Nephron (organoid): ENCODE measurements around the gene TPM1.

Experiments used
- H3K27ac Mint-ChIP-seq, 3 experiments: 2 replicates each; pipeline ENCODE4 v1.8.0; 2020; ENCODE audit warnings: mixed read lengths in 3 of 3, mild to moderate bottlenecking in 2 of 3, moderate library complexity in 1 of 3
- H3K27me3 Mint-ChIP-seq: 2 replicates; pipeline ENCODE4 v1.8.0; 2021; ENCODE audit warnings: low read depth, mild to moderate bottlenecking, moderate library complexity, mixed read lengths
- H3K36me3 Mint-ChIP-seq: 2 replicates; pipeline ENCODE4 v1.8.0; 2020; ENCODE audit warnings: low read depth, mixed read lengths
- H3K4me1 Mint-ChIP-seq: 2 replicates; pipeline ENCODE4 v1.8.0; 2020; ENCODE audit warnings: mixed read lengths
- H3K4me3 Mint-ChIP-seq, 3 experiments: 2 replicates each; pipeline ENCODE4 v1.8.0; 2020; ENCODE audit warnings: mild to moderate bottlenecking in 3 of 3, mixed read lengths in 3 of 3, moderate library complexity in 2 of 3
- H3K9me3 Mint-ChIP-seq: 2 replicates; pipeline ENCODE4 v1.8.0; 2020; ENCODE audit warnings: mixed read lengths
- TF ChIP-seq, protein P1 (sequence below), 3 experiments: fragments of 200-600 bp; sonication (generic); IDR thresholded peaks; one replicate each; pipeline ENCODE4 v1.5.0; 2021; ENCODE audit warnings: antibody characterized with exemption in 3 of 3; ENCODE audit not compliant: unreplicated experiment in 3 of 3

The TPM1 gene

DNA sequence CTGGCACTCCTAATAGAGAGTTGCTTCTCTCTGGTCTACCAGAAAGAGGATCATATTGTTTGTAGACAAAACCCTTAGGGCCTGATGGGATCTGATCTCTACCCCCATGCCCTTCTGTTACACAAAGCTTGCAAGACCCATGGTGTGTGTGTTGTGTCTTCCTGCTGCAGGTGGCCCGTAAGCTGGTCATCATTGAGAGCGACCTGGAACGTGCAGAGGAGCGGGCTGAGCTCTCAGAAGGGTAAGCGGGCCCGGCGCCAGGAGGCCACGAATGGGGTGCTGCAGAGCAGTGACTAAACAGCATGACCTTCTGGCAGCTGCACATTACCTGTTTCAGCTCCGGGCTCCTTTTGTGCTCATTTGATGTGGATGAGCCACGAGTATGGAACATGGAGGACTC lies 18.2 kb downstream of the TPM1 start:
- H3K4me3 Mint-ChIP-seq = no peak overlapping the region
- H3K4me1 Mint-ChIP-seq = peaks cover 61% of the 10 kb centered on the region
- H3K9me3 Mint-ChIP-seq = no peaks in the 10 kb centered on the region
- no peaks in the 10 kb centered on the region for H3K27me3 Mint-ChIP-seq
- H3K27ac Mint-ChIP-seq = peak overlapping the region; percentile 19 to 61 (median 53)
- H3K36me3 Mint-ChIP-seq = peaks cover 91% of the 10 kb centered on the region
- TF ChIP-seq, protein P1, sequence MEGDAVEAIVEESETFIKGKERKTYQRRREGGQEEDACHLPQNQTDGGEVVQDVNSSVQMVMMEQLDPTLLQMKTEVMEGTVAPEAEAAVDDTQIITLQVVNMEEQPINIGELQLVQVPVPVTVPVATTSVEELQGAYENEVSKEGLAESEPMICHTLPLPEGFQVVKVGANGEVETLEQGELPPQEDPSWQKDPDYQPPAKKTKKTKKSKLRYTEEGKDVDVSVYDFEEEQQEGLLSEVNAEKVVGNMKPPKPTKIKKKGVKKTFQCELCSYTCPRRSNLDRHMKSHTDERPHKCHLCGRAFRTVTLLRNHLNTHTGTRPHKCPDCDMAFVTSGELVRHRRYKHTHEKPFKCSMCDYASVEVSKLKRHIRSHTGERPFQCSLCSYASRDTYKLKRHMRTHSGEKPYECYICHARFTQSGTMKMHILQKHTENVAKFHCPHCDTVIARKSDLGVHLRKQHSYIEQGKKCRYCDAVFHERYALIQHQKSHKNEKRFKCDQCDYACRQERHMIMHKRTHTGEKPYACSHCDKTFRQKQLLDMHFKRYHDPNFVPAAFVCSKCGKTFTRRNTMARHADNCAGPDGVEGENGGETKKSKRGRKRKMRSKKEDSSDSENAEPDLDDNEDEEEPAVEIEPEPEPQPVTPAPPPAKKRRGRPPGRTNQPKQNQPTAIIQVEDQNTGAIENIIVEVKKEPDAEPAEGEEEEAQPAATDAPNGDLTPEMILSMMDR (IDR thresholded peaks at IDR 0.05; ENCODE audit: unreplicated experiment in 3 of 3) = no peak

DNA sequence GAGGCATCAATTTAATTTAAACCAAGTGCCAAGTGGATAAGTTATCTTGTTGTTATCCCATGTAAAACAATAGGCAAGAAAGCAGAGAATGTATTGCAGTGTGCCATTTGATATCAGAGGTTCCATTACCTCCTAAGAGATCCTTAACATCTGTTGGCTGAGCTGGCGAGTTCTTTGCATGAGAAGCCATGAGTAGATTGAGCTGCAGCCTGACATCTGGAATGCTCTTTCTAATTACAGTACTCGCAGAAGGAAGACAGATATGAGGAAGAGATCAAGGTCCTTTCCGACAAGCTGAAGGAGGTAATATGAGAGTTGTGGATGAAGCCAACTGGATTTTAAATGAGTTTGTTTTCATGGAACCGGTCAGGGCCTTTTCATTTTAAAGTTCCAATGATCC lies 19.4 kb downstream of the TPM1 start:
- Mint-ChIP-seq H3K27ac (peak overlapping the region; percentile 24 to 40 (median 31)), H3K4me1 (peaks cover 58% of the 10 kb centered on the region), H3K27me3 (no peaks in the 10 kb centered on the region), H3K9me3 (no peaks in the 10 kb centered on the region), H3K36me3 (peaks cover 93% of the 10 kb centered on the region), H3K4me3 (no peak overlapping the region)
- TF ChIP-seq, protein P1 (IDR thresholded peaks at IDR 0.05; ENCODE audit: unreplicated experiment in 3 of 3) = no peak

DNA sequence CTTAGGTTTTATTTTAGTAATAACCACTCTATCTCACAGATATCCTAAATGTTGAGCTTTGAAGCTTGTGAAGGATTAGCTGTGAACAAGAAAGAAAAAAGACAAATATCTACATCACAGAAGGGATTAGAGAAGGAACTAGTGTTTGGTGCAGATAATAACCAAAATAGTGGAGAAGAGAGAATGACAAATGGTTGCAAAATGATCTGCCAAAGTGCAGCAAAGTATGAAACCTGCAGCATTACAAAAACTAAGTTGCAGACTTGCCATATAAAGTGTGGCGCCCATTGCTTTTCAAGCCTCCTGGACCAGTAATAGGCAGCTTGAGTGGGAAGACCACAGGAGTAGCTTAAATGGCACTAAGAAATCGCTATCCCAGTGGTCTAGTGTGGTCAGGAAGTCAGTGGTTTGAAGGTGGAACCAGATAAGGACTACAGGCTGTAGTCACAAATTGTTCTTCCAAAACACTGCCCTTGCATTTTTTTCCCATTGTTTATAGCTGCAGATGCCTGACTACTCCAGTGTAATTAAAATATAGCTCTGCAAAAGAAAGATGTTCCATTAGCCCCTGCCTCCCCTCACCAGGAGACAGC lies 20.7 kb downstream of the TPM1 start:
- Mint-ChIP-seq H3K4me3 (no peak overlapping the region), H3K4me1 (peaks cover 60% of the 10 kb centered on the region), H3K27me3 (no peaks in the 10 kb centered on the region), H3K36me3 (peaks cover 90% of the 10 kb centered on the region), H3K9me3 (no peaks in the 10 kb centered on the region), H3K27ac (peak overlapping the region in 1 of 3 experiments; percentile 42)
- TF ChIP-seq, protein P1 (IDR thresholded peaks at IDR 0.05; ENCODE audit: unreplicated experiment in 3 of 3) = no peak

DNA sequence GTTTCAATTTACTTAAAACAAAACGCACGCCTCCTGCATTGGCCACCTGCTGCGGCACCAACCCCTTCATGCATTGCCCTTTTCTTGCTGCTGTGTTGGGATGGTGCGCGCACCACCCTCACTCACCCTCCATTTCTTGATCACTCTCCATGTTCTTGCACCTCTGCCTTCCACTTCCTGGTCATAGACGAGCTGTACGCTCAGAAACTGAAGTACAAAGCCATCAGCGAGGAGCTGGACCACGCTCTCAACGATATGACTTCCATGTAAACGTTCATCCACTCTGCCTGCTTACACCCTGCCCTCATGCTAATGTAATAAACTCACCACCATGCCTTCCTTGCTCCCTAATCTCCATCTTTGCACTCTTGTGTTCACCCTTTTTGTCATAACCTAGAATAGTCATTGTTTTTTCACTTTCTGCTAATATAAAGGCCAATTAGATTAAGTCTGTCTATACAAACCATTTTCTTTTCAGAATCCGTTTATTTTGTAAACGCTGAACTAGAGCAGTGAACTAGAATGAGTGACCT lies 21.4 kb downstream of the TPM1 start:
- H3K27me3 Mint-ChIP-seq = no peaks in the 10 kb centered on the region
- H3K9me3 Mint-ChIP-seq = no peaks in the 10 kb centered on the region
- H3K4me3 Mint-ChIP-seq = no peak overlapping the region
- H3K27ac Mint-ChIP-seq = peak overlapping the region; percentile 3 to 40 (median 19)
- H3K4me1 Mint-ChIP-seq = peaks cover 66% of the 10 kb centered on the region
- peaks cover 90% of the 10 kb centered on the region for H3K36me3 Mint-ChIP-seq
- TF ChIP-seq, protein P1 (IDR thresholded peaks at IDR 0.05; ENCODE audit: unreplicated experiment in 3 of 3) = no peak

DNA sequence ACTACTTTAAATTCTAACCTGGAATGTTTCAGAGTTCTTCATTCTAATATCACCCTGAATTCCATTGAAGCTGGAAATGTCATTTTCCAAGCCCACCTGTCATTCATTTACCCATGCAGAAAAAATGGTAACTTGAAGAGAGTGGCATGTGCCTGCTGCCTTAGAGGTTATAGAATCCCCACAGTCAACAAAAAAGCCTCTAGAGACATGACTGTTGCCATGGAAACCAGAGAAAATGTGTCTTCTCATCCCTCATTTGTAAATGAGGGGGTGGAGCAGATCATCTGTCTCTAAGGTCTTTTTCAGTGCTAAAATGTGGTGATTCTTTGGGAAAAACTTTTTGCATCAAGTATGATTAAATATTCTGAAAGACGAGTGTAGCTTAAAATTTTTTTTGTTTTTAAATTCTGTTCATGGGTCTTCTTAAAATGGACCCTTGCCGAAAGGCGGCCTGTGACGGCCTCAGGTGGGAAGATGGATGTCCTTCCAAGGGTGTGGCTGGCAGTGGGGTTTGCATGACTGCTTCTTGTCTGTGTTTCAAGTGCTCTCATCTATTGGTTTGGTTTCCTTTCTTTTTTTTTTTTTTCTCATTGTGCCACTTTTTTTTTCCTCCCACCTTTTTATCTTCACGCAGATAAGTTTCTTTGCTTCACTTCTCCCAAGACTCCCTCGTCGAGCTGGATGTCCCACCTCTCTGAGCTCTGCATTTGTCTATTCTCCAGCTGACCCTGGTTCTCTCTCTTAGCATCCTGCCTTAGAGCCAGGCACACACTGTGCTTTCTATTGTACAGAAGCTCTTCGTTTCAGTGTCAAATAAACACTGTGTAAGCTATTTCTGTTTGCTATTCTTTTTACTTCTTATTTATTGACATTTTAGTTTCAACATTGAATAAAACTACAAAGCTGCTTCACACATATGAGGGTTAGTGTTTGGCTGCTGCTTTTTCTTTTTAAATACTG lies 23.0 kb downstream of the TPM1 start:
- no peak overlapping the region for H3K4me3 Mint-ChIP-seq
- peaks cover 81% of the 10 kb centered on the region for H3K36me3 Mint-ChIP-seq
- peaks cover 64% of the 10 kb centered on the region for H3K4me1 Mint-ChIP-seq
- no peaks in the 10 kb centered on the region for H3K27me3 Mint-ChIP-seq
- TF ChIP-seq, protein P1 (IDR thresholded peaks at IDR 0.05; ENCODE audit: unreplicated experiment in 3 of 3) = no peak
- H3K27ac Mint-ChIP-seq = peak overlapping the region; percentile 42 to 71 (median 55)
- no peaks in the 10 kb centered on the region for H3K9me3 Mint-ChIP-seq
